ENCODE measurements around the gene MRPL33. TPM values are rescaled to one million over a fixed set of nuclear protein-coding genes. Genes with fewer than 3 reads are reported as not detected.

The MRPL33 gene
- total RNA-seq, 1 donor from 2014 or later, result 71.1 TPM

- DNase-seq (ENCODE audit: low spot score), result no peak
Measured at GRCh38 chr2:27807476-27807875, 36.0 kb downstream of the MRPL33 start.

GRCh38 chr2:27808418-27808817 lies 36.9 kb downstream of the MRPL33 start:
- no peak for DNase-seq (ENCODE audit: low spot score)

DNA sequence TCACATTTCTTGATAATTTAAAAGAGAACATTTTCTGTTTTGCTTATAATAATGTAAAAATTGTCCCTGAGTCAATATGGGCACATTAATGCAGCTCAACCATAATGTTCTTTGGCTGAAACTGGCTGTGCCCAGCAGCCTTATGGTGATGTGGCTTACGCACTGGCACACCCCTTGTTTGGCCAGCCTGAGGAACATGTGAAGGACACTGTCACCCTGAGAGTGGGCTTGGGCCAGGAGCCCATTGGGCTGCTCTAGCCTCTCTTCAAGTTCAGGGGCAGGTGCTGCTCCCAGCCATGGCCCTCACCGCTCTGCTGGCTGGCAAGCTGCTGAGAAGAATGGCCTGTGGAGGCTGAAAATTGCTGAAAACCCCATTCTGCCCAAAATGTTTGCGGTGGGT lies 37.5 kb downstream of the MRPL33 start:
- DNase-seq (ENCODE audit: low spot score), result no peak

GRCh38 chr2:27809761-27810241 lies 38.3 kb downstream of the MRPL33 start:
- DNase-seq (ENCODE audit: low spot score), result no peak

- no peak for DNase-seq (ENCODE audit: low spot score)
Measured at GRCh38 chr2:27810455-27810854, 38.9 kb downstream of the MRPL33 start.

DNA sequence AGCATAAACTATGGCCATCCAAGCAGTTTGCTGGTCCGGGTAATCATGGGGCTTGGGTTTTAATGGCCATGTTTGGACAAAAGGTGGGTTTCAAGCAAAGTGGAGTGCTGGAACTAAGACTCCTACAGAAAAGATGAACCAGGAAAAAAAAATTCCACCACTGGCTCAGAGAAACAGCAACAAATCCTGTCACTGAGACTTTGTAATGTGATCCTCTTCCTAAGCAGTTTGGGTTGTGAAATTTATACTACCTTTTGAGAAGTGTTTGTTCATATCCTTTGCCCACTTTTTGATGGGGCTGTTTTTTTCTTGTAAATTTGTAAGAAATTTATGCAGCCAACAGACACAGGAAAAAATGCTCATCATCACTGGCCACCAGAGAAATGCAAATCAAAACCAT lies 40.2 kb downstream of the MRPL33 start:
- DNase-seq (ENCODE audit: low spot score), result no peak

DNA sequence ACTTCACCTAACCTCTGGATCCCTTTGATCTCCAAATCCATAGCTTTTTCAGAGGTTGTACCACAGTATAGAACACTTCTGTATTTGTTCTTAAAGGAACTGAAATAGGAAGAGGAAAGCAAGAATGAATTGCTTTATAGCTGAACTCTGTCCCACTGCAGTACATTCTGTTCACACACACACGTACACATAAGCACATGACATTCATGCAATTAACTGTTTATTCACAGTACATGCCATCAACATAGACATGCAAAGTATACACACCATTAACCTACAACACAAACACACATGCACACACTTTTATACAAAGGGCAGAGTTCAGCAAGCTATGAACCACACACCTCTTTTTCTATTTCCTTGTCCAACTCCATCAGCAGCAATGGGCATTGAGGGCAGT lies 43.2 kb downstream of the MRPL33 start:
- DNase-seq (ENCODE audit: low spot score), result no peak

DNA sequence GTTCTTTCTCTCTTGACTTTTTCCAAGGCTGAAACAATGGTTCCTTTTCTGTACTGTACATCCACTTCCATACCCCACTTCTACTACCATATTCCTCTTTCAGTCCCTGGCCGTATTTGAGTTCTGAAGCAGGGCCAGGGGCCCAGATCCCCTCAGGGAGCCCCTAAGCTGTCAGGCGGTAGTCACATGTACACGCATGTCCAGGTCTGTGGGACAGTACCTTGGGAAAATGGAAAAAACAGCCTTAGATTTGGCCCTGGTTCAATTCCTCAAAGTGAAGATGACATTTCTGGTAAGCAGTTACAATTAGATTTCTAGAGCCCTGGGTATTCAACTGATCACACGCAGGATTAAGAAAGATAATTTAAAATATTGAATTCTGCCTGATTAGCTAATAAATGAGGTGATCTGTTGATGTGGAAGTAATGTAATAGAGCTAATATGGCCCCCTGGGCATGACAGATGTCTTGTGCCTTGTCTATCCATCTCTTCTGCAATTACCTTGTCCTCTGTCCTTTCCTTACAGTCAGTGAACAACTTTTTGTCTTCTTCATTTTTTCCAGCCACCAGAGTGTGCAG lies 44.4 kb downstream of the MRPL33 start:
- no peak for DNase-seq (ENCODE audit: low spot score)

GRCh38 chr2:27822049-27822448 lies 50.5 kb downstream of the MRPL33 start:
- no peak for DNase-seq (ENCODE audit: low spot score)

GRCh38 chr2:27823135-27823534 lies 51.6 kb downstream of the MRPL33 start:
- DNase-seq (ENCODE audit: low spot score), result no peak

- DNase-seq (ENCODE audit: low spot score), result no peak
Measured at GRCh38 chr2:27823569-27823968, 52.0 kb downstream of the MRPL33 start.

- DNase-seq (ENCODE audit: low spot score), result no peak
Measured at GRCh38 chr2:27824401-27824800, 52.9 kb downstream of the MRPL33 start.

- DNase-seq (ENCODE audit: low spot score), result no peak
Measured at GRCh38 chr2:27828305-27828704, 56.8 kb downstream of the MRPL33 start.

Other genes with a start within 250 kb of the MRPL33 start
- 16.6 TPM for gene ZNF512, start 188.7 kb upstream of the MRPL33 start, total RNA-seq
- gene CCDC121, start 142.7 kb upstream of the MRPL33 start, total RNA-seq, result 2.2 TPM
- gene GPN1, start 142.7 kb upstream of the MRPL33 start, total RNA-seq, result 23.1 TPM
- gene SUPT7L, start 108.1 kb upstream of the MRPL33 start, total RNA-seq, result 28.1 TPM
- gene SLC4A1AP, start 107.8 kb upstream of the MRPL33 start, total RNA-seq, result 18.0 TPM
- gene RBKS, start 118.7 kb downstream of the MRPL33 start, total RNA-seq, result 6.5 TPM
- gene BABAM2, start 119.0 kb downstream of the MRPL33 start, total RNA-seq, result 36.0 TPM